Naive thymus-derived CD8-positive, alpha-beta T cell (primary cell): Measurements from ENCODE around the gene TNK1. TPM values are rescaled to one million over a fixed set of nuclear protein-coding genes. Genes with fewer than 3 reads are reported as not detected.

Source experiments
- ATAC-seq, 2 donors: fragments of 150-1000 bp; cut with Tn5 transposase in 1 of 2; sonication (Bioruptor Pico), chemical (Tn5 transposase) in 1 of 2; 1 replicate in 1 of 2; 2 replicates in 1 of 2; pipeline ENCODE4 v1.10.0; 2021; ENCODE audit warnings: mild to moderate bottlenecking in 2 of 2, moderate library complexity in 2 of 2
- POLR2A ChIA-PET: fragments of 350-600 bp; sonication (Branson Sonifier 250); formaldehyde crosslinking; loops from one replicate; lab custom pipeline; 2021; ENCODE audit warnings: antibody characterized with exemption; lab: Charles Lee
- DNase-seq, 10 donors: peaks; one replicate each; pipeline versions ENCODE4 v3.0.0 to v3.0.0-alpha.2; 2020 to 2022
- H3K27ac Mint-ChIP-seq, 10 donors: one replicate each; pipeline ENCODE4 v1.8.0; 2020 to 2022; ENCODE audit warnings: mild to moderate bottlenecking in 10 of 10, mixed read lengths in 10 of 10, moderate library complexity in 4 of 10, inconsistent platforms in 1 of 10
- H3K27me3 Mint-ChIP-seq, 5 donors: one replicate each; pipeline ENCODE4 v1.8.0; 2021 to 2022; ENCODE audit warnings: mixed read lengths in 5 of 5
- H3K36me3 Mint-ChIP-seq, 3 donors: one replicate each; pipeline ENCODE4 v1.8.0; 2020 to 2022; ENCODE audit warnings: mixed read lengths in 3 of 3, mild to moderate bottlenecking in 2 of 3, inconsistent platforms in 1 of 3
- H3K4me1 Mint-ChIP-seq, 4 donors: one replicate each; pipeline ENCODE4 v1.8.0; 2021 to 2022; ENCODE audit warnings: mixed read lengths in 4 of 4
- H3K4me3 Mint-ChIP-seq, 10 donors: one replicate each; pipeline ENCODE4 v1.8.0; 2020 to 2022; ENCODE audit warnings: mild to moderate bottlenecking in 10 of 10, mixed read lengths in 10 of 10, moderate library complexity in 6 of 10, inconsistent platforms in 1 of 10
- H3K9me3 Mint-ChIP-seq, 9 donors: one replicate each; pipeline ENCODE4 v1.8.0; 2020 to 2022; ENCODE audit warnings: mixed read lengths in 9 of 9, mild to moderate bottlenecking in 3 of 9, inconsistent platforms in 1 of 9, moderate library complexity in 1 of 9
- polyA plus RNA-seq, 3 donors: library from polyadenylated mRNA; unstranded; fragments of 300-500 nt; fragmentation: Illumina TruSeq; gene quantifications; one replicate each; pipeline ENCODE4 v1.2.3, GENCODE V29; 2021
- total RNA-seq, 8 experiments: library from RNA in 2 of 8; stranded (reverse) in 2 of 8; gene quantifications; one replicate each; pipeline ENCODE4 v1.2.3 and lab custom pipeline; 2021 to 2026

TNK1 gene
- total and polyA plus RNA-seq, 5 experiments from 2014 or later, result 5.8 to 23.1 (median 8.5) TPM

GRCh38 chr17:7406235-7406825, 25.4 kb downstream of the TNK1 start:
- H3K4me1 Mint-ChIP-seq, result peaks cover 22 to 36% (median 31%) of the 10 kb centered on the region in 4 donors

GRCh38 chr17:7407082-7407481, 26.2 kb downstream of the TNK1 start:
- H3K4me1 Mint-ChIP-seq, result peaks cover 21 to 36% (median 28%) of the 10 kb centered on the region in 4 donors
- H3K36me3 Mint-ChIP-seq, result no peaks in the 10 kb centered on the region
- peak overlapping the region in 9 of 10 donors; percentile 24 to 92 (median 32) for H3K4me3 Mint-ChIP-seq

More at GRCh38 chr17:7406235-7406825, 25.4 kb downstream of the TNK1 start:
- ATAC-seq (no peak), DNase-seq (peak in 1 of 10 donors; percentile 25)
- POLR2A ChIA-PET, result interaction anchor here (0.7 to 3.4 kb wide), 5 partner anchors 9 to 73 kb away, joined by 3 to 23 read pairs (median 8); partner anchors contain the start of genes PLSCR3, TMEM102 and ZBTB4
- peaks cover 0 to 4% (median 0%) of the 10 kb centered on the region in 5 donors for H3K27me3 Mint-ChIP-seq
- H3K27ac Mint-ChIP-seq, result peak overlapping the region in 7 of 10 donors; percentile 49 to 95 (median 84)
- peak overlapping the region; percentile 62 to 92 (median 80) for H3K4me3 Mint-ChIP-seq
- H3K36me3 Mint-ChIP-seq, result no peaks in the 10 kb centered on the region
- H3K9me3 Mint-ChIP-seq, result no peaks in the 10 kb centered on the region

GRCh38 chr17:7407485-7408251, 26.8 kb downstream of the TNK1 start, which contains the start of gene NLGN2:
Gene NLGN2 (plus strand): TSS chr17:7407845. CDS start chr17:7408256, 411 bp downstream.
- Mint-ChIP-seq H3K4me1 (peaks cover 21 to 36% (median 28%) of the 10 kb centered on the region in 4 donors), H3K27me3 (peaks cover 0 to 4% (median 0%) of the 10 kb centered on the region in 5 donors), H3K36me3 (no peaks in the 10 kb centered on the region), H3K9me3 (no peaks in the 10 kb centered on the region), H3K4me3 (peak within 1 kb of the TSS; percentile 48 to 92 (median 60)), H3K27ac (peak within 1 kb of the TSS in 6 of 10 donors; percentile 36 to 80 (median 73))
- ATAC-seq (no peak), DNase-seq (no peak)
- POLR2A ChIA-PET, result interaction anchor here (1.0 to 3.4 kb wide), 8 partner anchors 10 to 279 kb away, joined by 3 to 23 read pairs (median 7); partner anchors contain the start of genes PLSCR3, POLR2A, TMEM102 and TP53

More at GRCh38 chr17:7407082-7407481, 26.2 kb downstream of the TNK1 start:
- POLR2A ChIA-PET, result interaction anchor here (1.3 to 3.4 kb wide), 4 partner anchors 10 to 29 kb away, joined by 3 to 23 read pairs (median 8); partner anchors contain the start of genes PLSCR3 and TMEM102
- Mint-ChIP-seq H3K9me3 (no peaks in the 10 kb centered on the region), H3K27ac (peak overlapping the region in 4 of 10 donors; percentile 47 to 77 (median 64)), H3K27me3 (peaks cover 0 to 4% (median 0%) of the 10 kb centered on the region in 5 donors)
- DNase-seq (no peak), ATAC-seq (no peak)

- ATAC-seq, result peak; percentile 20 to 29
- peaks cover 0 to 4% (median 0%) of the 10 kb centered on the region in 5 donors for H3K27me3 Mint-ChIP-seq
- H3K4me1 Mint-ChIP-seq, result peaks cover 17 to 31% (median 22%) of the 10 kb centered on the region in 4 donors
- H3K4me3 Mint-ChIP-seq, result peak overlapping the region in 8 of 10 donors; percentile 18 to 64 (median 50)
- no peaks in the 10 kb centered on the region for H3K9me3 Mint-ChIP-seq
- H3K27ac Mint-ChIP-seq, result peak overlapping the region in 3 of 10 donors; percentile 15 to 73 (median 60)
- H3K36me3 Mint-ChIP-seq, result no peaks in the 10 kb centered on the region
- peak in 9 of 10 donors; percentile 31 to 75 (median 43) for DNase-seq
- POLR2A ChIA-PET, result interaction anchor here (0.6 to 3.4 kb wide), 9 partner anchors 13 to 279 kb away, joined by 3 to 23 read pairs (median 5); partner anchors contain the start of genes PLSCR3, POLR2A, TMEM102 and TP53
Measured at GRCh38 chr17:7408252-7408727, 27.4 kb downstream of the TNK1 start.

GRCh38 chr17:7408863-7409262, 28.0 kb downstream of the TNK1 start:
- POLR2A ChIA-PET, result interaction anchor here (0.6 to 3.4 kb wide), 8 partner anchors 13 to 278 kb away, joined by 3 to 23 read pairs (median 4); partner anchors contain the start of genes POLR2A, TMEM102 and TP53
- Mint-ChIP-seq H3K4me1 (peaks cover 16 to 29% (median 22%) of the 10 kb centered on the region in 4 donors), H3K36me3 (no peaks in the 10 kb centered on the region), H3K27me3 (peaks cover 0 to 4% (median 0%) of the 10 kb centered on the region in 5 donors), H3K27ac (peak overlapping the region in 4 of 10 donors; percentile 20 to 67 (median 30)), H3K4me3 (peak overlapping the region in 9 of 10 donors; percentile 16 to 81 (median 54)), H3K9me3 (no peaks in the 10 kb centered on the region)
- no peak for ATAC-seq
- DNase-seq, result no peak

- Mint-ChIP-seq H3K27ac (peak overlapping the region in 4 of 10 donors; percentile 16 to 53 (median 42)), H3K27me3 (peaks cover 0 to 4% (median 0%) of the 10 kb centered on the region in 5 donors), H3K4me3 (peak overlapping the region in 4 of 10 donors; percentile 4 to 52 (median 30)), H3K36me3 (no peaks in the 10 kb centered on the region), H3K4me1 (peaks cover 12 to 29% (median 22%) of the 10 kb centered on the region in 4 donors), H3K9me3 (no peaks in the 10 kb centered on the region)
- ATAC-seq (no peak), DNase-seq (no peak)
- POLR2A ChIA-PET, result interaction anchor here (2.3 to 3.4 kb wide), 2 partner anchors 26 to 54 kb away, joined by 7 to 23 read pairs; partner anchors contain the start of gene TMEM102
Measured at GRCh38 chr17:7409716-7410115, 28.8 kb downstream of the TNK1 start.

GRCh38 chr17:7410634-7411426, 29.9 kb downstream of the TNK1 start:
- no peak for ATAC-seq

GRCh38 chr17:7411427-7411750, 30.5 kb downstream of the TNK1 start:
- POLR2A ChIA-PET, result no interaction called here
- no peak overlapping the region for H3K27ac Mint-ChIP-seq
- DNase-seq (no peak), ATAC-seq (no peak)
- H3K9me3 Mint-ChIP-seq, result no peaks in the 10 kb centered on the region
- H3K4me3 Mint-ChIP-seq, result no peak overlapping the region
- peaks cover 7 to 16% (median 15%) of the 10 kb centered on the region in 4 donors for H3K4me1 Mint-ChIP-seq
- H3K27me3 Mint-ChIP-seq, result peaks cover 0 to 2% (median 0%) of the 10 kb centered on the region in 5 donors
- no peaks in the 10 kb centered on the region for H3K36me3 Mint-ChIP-seq

More at GRCh38 chr17:7410634-7411426, 29.9 kb downstream of the TNK1 start:
- Mint-ChIP-seq H3K4me1 (peaks cover 10 to 20% (median 18%) of the 10 kb centered on the region in 4 donors), H3K27ac (peak overlapping the region in 2 of 10 donors; percentile 27 to 53), H3K36me3 (no peaks in the 10 kb centered on the region), H3K9me3 (no peaks in the 10 kb centered on the region), H3K27me3 (peaks cover 0 to 4% (median 0%) of the 10 kb centered on the region in 5 donors), H3K4me3 (peak overlapping the region in 1 of 10 donors; percentile 4)
- POLR2A ChIA-PET, result no interaction called here
- DNase-seq, result no peak

GRCh38 chr17:7413346-7413985, 32.6 kb downstream of the TNK1 start:
- Mint-ChIP-seq H3K27ac (peak overlapping the region in 1 of 10 donors; percentile 19), H3K9me3 (no peaks in the 10 kb centered on the region), H3K27me3 (peaks cover 0 to 2% (median 0%) of the 10 kb centered on the region in 5 donors), H3K36me3 (no peaks in the 10 kb centered on the region), H3K4me1 (peaks cover 5 to 15% (median 6%) of the 10 kb centered on the region in 4 donors), H3K4me3 (no peak overlapping the region)
- POLR2A ChIA-PET, result interaction anchor here (0.5 kb wide), 1 partner anchor 835 kb away, joined by 3 read pairs; no protein-coding TSS in a partner anchor
- DNase-seq, result no peak
- no peak for ATAC-seq

- POLR2A ChIA-PET, result no interaction called here
- H3K27me3 Mint-ChIP-seq, result no peaks in the 10 kb centered on the region
Measured at GRCh38 chr17:7414837-7415236, 33.9 kb downstream of the TNK1 start.

GRCh38 chr17:7415784-7416183, 34.9 kb downstream of the TNK1 start:
- Mint-ChIP-seq H3K27ac (no peak overlapping the region), H3K4me3 (no peak overlapping the region), H3K27me3 (no peaks in the 10 kb centered on the region), H3K36me3 (no peaks in the 10 kb centered on the region), H3K9me3 (no peaks in the 10 kb centered on the region), H3K4me1 (peaks cover 0 to 5% (median 0%) of the 10 kb centered on the region in 4 donors)
- POLR2A ChIA-PET, result interaction anchor here (1.2 kb wide), 1 partner anchor 60 kb away, joined by 4 read pairs; no protein-coding TSS in a partner anchor
- ATAC-seq (no peak), DNase-seq (no peak)

More at GRCh38 chr17:7414837-7415236, 33.9 kb downstream of the TNK1 start:
- no peak for ATAC-seq
- DNase-seq, result no peak
- no peak overlapping the region for H3K4me3 Mint-ChIP-seq
- peaks cover 0 to 7% (median 0%) of the 10 kb centered on the region in 4 donors for H3K4me1 Mint-ChIP-seq
- H3K27ac Mint-ChIP-seq, result no peak overlapping the region
- no peaks in the 10 kb centered on the region for H3K9me3 Mint-ChIP-seq
- H3K36me3 Mint-ChIP-seq, result no peaks in the 10 kb centered on the region
